GM12878 (cell line): ENCODE data around the gene FOXL3.

Experiments used
- BRCA1 ChIP-seq: IDR thresholded peaks from 2 replicates; pipeline ENCODE4 v1.6.1; 2011; ENCODE audit warnings: low read depth, low read length, improper control_type of control experiment
- CREB1 ChIP-seq: IDR thresholded peaks from 2 replicates; pipeline ENCODE4 v1.6.1; 2012; ENCODE audit warnings: low read depth, mild to moderate bottlenecking, inconsistent platforms
- EP300 ChIP-seq, 2 experiments: fragments of 150-350 bp in 1 of 2; IDR thresholded peaks; 2 replicates each; pipeline ENCODE4 v1.6.1; 2011 to 2012; ENCODE audit warnings: low read depth in 2 of 2, low read length in 2 of 2, borderline replicate concordance in 1 of 2, improper control_type of control experiment in 1 of 2, inconsistent platforms in 1 of 2; ENCODE audit not compliant: control insufficient read depth in 1 of 2
- ETV6 ChIP-seq, 2 experiments: fragments of 450-650 bp in 1 of 2; IDR thresholded peaks in 1 of 2; conservative IDR thresholded peaks in 1 of 2; 2 replicates each; pipeline ENCODE4 v1.6.1; 2014; ENCODE audit warnings: antibody characterized with exemption in 1 of 2, borderline replicate concordance in 1 of 2, low read depth in 1 of 2, mild to moderate bottlenecking in 1 of 2, moderate library complexity in 1 of 2
- EZH2 ChIP-seq: IDR thresholded peaks from 2 replicates; pipeline ENCODE4 v1.6.1; 2012; ENCODE audit warnings: low read depth, mild to moderate bottlenecking, control low read depth, inconsistent platforms, low read length, borderline replicate concordance; ENCODE audit not compliant: control insufficient read depth
- IKZF1 ChIP-seq: fragments of 450-650 bp; conservative IDR thresholded peaks from 2 replicates; pipeline ENCODE4 v1.6.1; 2017; ENCODE audit warnings: antibody characterized with exemption, mild to moderate bottlenecking
- RAD21 ChIP-seq: IDR thresholded peaks from 2 replicates; pipeline ENCODE4 v1.6.1; 2011; ENCODE audit warnings: mild to moderate bottlenecking, low read depth, low read length, moderate library complexity; ENCODE audit not compliant: insufficient read depth
- RBBP5 ChIP-seq: fragments of 200-600 bp; sonication (generic); conservative IDR thresholded peaks from 2 replicates; pipeline ENCODE4 v1.6.1; 2016
- SMAD1 ChIP-seq: fragments of 450-650 bp; IDR thresholded peaks from 2 replicates; pipeline ENCODE4 v1.6.1; 2018; ENCODE audit warnings: mild to moderate bottlenecking, low read depth; ENCODE audit not compliant: partially characterized antibody
- SREBF1 ChIP-seq: IDR thresholded peaks from 2 replicates; pipeline ENCODE4 v1.6.1; 2012; ENCODE audit warnings: mild to moderate bottlenecking, low read length
- ZSCAN29 ChIP-seq: fragments of 450-650 bp; IDR thresholded peaks from 2 replicates; pipeline ENCODE4 v1.6.1; 2017; ENCODE audit warnings: mild to moderate bottlenecking, moderate library complexity
- TF ChIP-seq, protein P1 (sequence below), 3 experiments: IDR thresholded peaks in 2 of 3; conservative IDR thresholded peaks in 1 of 3; 2 replicates each; pipeline ENCODE4 v1.5.1; 2011; ENCODE audit warnings: low read depth in 3 of 3, low read length in 3 of 3, mild to moderate bottlenecking in 3 of 3, control low read depth in 2 of 3, moderate library complexity in 2 of 3, inconsistent platforms in 1 of 3, mixed read lengths in 1 of 3; ENCODE audit not compliant: control insufficient read depth in 2 of 3, insufficient read depth in 1 of 3; ENCODE audit errors: extremely low read depth in 1 of 3
- TF ChIP-seq, protein P2 (sequence below): IDR thresholded peaks from 2 replicates; pipeline ENCODE4 v1.6.1; 2012; ENCODE audit warnings: mild to moderate bottlenecking, low read depth, low read length

DNA sequence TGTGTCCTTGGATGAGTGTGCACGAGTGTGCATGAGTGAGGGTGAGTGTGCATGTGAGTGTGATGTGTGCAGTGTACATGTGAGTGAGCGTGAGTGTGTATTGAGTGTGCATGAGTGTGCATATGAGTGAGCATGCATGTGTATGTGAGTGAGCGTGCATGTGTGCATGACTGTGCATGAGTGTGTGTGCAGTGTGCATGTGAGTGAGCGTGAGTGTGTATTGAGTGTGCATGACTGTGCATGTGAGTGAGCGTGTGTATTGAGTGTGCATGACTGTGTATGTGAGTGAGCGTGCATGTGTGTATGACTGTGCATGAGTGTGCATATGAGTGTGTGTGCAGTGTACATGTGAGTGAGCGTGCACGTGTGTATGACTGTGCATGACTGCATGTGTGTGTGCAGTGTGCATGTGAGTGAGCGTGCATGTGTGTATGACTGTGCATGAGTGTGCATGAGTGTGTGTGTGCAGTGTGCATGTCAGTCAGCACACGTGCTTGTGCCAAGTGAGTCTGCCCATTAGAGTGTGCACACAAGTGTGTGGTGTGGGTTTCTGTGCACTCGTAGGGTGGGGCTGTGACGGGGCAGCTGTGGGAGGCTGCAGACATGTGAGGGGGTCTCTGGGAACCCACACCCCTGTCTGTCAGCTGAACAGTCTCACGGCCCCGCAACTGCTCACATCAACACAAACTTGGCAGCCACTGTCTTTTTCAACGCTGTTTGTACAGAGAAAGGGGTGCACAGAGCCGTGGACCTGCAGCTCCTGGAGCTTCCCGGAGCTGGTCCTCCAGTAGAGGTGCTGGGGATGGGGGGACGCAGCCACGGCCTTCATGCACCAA is 14.8 kb downstream of the FOXL3 start:
- TF ChIP-seq, protein P1, sequence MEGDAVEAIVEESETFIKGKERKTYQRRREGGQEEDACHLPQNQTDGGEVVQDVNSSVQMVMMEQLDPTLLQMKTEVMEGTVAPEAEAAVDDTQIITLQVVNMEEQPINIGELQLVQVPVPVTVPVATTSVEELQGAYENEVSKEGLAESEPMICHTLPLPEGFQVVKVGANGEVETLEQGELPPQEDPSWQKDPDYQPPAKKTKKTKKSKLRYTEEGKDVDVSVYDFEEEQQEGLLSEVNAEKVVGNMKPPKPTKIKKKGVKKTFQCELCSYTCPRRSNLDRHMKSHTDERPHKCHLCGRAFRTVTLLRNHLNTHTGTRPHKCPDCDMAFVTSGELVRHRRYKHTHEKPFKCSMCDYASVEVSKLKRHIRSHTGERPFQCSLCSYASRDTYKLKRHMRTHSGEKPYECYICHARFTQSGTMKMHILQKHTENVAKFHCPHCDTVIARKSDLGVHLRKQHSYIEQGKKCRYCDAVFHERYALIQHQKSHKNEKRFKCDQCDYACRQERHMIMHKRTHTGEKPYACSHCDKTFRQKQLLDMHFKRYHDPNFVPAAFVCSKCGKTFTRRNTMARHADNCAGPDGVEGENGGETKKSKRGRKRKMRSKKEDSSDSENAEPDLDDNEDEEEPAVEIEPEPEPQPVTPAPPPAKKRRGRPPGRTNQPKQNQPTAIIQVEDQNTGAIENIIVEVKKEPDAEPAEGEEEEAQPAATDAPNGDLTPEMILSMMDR (IDR thresholded peaks at IDR 0.05 in 2 of 3, conservative IDR thresholded peaks at IDR 0.05 in 1 of 3; ENCODE audit: control insufficient read depth in 2 of 3, extremely low read depth in 1 of 3, insufficient read depth in 1 of 3, low read depth in 3 of 3, low read length in 3 of 3), result no peak
- TF ChIP-seq ZSCAN29 (no peak), CREB1 (no peak), RAD21 (no peak), RBBP5 (no peak), EP300 (IDR thresholded peaks at IDR 0.05; ENCODE audit: borderline replicate concordance in 1 of 2, control insufficient read depth in 1 of 2, low read depth in 2 of 2, low read length in 2 of 2) (no peak), BRCA1 (no peak), SREBF1 (no peak), SMAD1 (no peak), IKZF1 (no peak), ETV6 (conservative IDR thresholded peaks at IDR 0.05 in 1 of 2, IDR thresholded peaks at IDR 0.05 in 1 of 2; ENCODE audit: borderline replicate concordance in 1 of 2, low read depth in 1 of 2) (no peak), EZH2 (no peak)
- TF ChIP-seq, protein P2, sequence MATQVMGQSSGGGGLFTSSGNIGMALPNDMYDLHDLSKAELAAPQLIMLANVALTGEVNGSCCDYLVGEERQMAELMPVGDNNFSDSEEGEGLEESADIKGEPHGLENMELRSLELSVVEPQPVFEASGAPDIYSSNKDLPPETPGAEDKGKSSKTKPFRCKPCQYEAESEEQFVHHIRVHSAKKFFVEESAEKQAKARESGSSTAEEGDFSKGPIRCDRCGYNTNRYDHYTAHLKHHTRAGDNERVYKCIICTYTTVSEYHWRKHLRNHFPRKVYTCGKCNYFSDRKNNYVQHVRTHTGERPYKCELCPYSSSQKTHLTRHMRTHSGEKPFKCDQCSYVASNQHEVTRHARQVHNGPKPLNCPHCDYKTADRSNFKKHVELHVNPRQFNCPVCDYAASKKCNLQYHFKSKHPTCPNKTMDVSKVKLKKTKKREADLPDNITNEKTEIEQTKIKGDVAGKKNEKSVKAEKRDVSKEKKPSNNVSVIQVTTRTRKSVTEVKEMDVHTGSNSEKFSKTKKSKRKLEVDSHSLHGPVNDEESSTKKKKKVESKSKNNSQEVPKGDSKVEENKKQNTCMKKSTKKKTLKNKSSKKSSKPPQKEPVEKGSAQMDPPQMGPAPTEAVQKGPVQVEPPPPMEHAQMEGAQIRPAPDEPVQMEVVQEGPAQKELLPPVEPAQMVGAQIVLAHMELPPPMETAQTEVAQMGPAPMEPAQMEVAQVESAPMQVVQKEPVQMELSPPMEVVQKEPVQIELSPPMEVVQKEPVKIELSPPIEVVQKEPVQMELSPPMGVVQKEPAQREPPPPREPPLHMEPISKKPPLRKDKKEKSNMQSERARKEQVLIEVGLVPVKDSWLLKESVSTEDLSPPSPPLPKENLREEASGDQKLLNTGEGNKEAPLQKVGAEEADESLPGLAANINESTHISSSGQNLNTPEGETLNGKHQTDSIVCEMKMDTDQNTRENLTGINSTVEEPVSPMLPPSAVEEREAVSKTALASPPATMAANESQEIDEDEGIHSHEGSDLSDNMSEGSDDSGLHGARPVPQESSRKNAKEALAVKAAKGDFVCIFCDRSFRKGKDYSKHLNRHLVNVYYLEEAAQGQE, result no peak
